Measurements from ENCODE around the gene E2F7. TPM values are rescaled to one million over a fixed set of nuclear protein-coding genes. Genes with fewer than 3 reads are reported as not detected.

The E2F7 gene
- total RNA-seq, 1 experiment from 2014 or later: 28.4 TPM

DNA sequence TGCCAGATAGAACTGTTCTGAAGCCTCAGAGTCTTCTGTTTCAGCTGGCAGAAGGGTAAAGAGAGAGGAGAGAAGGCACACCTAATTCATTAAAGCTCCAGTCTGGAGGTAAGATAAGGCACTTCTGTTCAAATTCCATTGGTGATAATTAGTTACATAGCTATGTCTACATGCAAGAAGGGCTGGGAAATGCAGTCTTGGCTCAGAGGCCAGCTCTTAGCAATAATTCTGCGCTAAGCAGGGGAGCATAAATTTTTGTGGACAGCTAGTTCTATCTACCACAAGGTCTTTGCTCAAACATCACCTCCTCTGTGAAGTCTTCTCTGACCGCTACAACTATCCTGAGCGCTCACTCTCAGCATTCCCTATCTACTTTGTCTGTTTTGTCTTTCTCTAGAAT is 14.3 kb upstream of the E2F7 start:
- ATAC-seq (no peak), DNase-seq (ENCODE audit: low spot score) (no peak)
- H3K27me3 Mint-ChIP-seq (ENCODE audit: low read depth): no peaks in the 10 kb centered on the region
- CTCF ChIA-PET: no interaction called here
- no peaks in the 10 kb centered on the region for H3K9me3 Mint-ChIP-seq
- TF ChIP-seq ETV6 (CRISPR knock-in tag; IDR thresholded peaks at IDR 0.05): no peak
- no peak for TF ChIP-seq SMAD4 (CRISPR knock-in tag; IDR thresholded peaks at IDR 0.05)
- no peak for TF ChIP-seq GABPB1 (CRISPR knock-in tag; IDR thresholded peaks at IDR 0.05)
- TF ChIP-seq ZNF317 (CRISPR knock-in tag; IDR thresholded peaks at IDR 0.05; ENCODE audit: borderline replicate concordance, low read depth): no peak
- TF ChIP-seq, protein P1, sequence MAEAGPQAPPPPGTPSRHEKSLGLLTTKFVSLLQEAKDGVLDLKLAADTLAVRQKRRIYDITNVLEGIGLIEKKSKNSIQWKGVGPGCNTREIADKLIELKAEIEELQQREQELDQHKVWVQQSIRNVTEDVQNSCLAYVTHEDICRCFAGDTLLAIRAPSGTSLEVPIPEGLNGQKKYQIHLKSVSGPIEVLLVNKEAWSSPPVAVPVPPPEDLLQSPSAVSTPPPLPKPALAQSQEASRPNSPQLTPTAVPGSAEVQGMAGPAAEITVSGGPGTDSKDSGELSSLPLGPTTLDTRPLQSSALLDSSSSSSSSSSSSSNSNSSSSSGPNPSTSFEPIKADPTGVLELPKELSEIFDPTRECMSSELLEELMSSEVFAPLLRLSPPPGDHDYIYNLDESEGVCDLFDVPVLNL (CRISPR knock-in tag; IDR thresholded peaks at IDR 0.05; ENCODE audit: borderline replicate concordance, low read depth): no peak
- TF ChIP-seq, protein P2, sequence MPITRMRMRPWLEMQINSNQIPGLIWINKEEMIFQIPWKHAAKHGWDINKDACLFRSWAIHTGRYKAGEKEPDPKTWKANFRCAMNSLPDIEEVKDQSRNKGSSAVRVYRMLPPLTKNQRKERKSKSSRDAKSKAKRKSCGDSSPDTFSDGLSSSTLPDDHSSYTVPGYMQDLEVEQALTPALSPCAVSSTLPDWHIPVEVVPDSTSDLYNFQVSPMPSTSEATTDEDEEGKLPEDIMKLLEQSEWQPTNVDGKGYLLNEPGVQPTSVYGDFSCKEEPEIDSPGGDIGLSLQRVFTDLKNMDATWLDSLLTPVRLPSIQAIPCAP (CRISPR knock-in tag; IDR thresholded peaks at IDR 0.05): no peak
- TF ChIP-seq CBFB (CRISPR knock-in tag; IDR thresholded peaks at IDR 0.05; ENCODE audit: low read depth): no peak
- TF ChIP-seq TEAD4 (CRISPR knock-in tag; IDR thresholded peaks at IDR 0.05): no peak
- TF ChIP-seq, protein P3, sequence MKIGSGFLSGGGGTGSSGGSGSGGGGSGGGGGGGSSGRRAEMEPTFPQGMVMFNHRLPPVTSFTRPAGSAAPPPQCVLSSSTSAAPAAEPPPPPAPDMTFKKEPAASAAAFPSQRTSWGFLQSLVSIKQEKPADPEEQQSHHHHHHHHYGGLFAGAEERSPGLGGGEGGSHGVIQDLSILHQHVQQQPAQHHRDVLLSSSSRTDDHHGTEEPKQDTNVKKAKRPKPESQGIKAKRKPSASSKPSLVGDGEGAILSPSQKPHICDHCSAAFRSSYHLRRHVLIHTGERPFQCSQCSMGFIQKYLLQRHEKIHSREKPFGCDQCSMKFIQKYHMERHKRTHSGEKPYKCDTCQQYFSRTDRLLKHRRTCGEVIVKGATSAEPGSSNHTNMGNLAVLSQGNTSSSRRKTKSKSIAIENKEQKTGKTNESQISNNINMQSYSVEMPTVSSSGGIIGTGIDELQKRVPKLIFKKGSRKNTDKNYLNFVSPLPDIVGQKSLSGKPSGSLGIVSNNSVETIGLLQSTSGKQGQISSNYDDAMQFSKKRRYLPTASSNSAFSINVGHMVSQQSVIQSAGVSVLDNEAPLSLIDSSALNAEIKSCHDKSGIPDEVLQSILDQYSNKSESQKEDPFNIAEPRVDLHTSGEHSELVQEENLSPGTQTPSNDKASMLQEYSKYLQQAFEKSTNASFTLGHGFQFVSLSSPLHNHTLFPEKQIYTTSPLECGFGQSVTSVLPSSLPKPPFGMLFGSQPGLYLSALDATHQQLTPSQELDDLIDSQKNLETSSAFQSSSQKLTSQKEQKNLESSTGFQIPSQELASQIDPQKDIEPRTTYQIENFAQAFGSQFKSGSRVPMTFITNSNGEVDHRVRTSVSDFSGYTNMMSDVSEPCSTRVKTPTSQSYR (CRISPR knock-in tag; IDR thresholded peaks at IDR 0.05): no peak
- no peak for TF ChIP-seq ZNF263 (CRISPR knock-in tag; IDR thresholded peaks at IDR 0.05; ENCODE audit: low read depth)
- TF ChIP-seq, protein P4, sequence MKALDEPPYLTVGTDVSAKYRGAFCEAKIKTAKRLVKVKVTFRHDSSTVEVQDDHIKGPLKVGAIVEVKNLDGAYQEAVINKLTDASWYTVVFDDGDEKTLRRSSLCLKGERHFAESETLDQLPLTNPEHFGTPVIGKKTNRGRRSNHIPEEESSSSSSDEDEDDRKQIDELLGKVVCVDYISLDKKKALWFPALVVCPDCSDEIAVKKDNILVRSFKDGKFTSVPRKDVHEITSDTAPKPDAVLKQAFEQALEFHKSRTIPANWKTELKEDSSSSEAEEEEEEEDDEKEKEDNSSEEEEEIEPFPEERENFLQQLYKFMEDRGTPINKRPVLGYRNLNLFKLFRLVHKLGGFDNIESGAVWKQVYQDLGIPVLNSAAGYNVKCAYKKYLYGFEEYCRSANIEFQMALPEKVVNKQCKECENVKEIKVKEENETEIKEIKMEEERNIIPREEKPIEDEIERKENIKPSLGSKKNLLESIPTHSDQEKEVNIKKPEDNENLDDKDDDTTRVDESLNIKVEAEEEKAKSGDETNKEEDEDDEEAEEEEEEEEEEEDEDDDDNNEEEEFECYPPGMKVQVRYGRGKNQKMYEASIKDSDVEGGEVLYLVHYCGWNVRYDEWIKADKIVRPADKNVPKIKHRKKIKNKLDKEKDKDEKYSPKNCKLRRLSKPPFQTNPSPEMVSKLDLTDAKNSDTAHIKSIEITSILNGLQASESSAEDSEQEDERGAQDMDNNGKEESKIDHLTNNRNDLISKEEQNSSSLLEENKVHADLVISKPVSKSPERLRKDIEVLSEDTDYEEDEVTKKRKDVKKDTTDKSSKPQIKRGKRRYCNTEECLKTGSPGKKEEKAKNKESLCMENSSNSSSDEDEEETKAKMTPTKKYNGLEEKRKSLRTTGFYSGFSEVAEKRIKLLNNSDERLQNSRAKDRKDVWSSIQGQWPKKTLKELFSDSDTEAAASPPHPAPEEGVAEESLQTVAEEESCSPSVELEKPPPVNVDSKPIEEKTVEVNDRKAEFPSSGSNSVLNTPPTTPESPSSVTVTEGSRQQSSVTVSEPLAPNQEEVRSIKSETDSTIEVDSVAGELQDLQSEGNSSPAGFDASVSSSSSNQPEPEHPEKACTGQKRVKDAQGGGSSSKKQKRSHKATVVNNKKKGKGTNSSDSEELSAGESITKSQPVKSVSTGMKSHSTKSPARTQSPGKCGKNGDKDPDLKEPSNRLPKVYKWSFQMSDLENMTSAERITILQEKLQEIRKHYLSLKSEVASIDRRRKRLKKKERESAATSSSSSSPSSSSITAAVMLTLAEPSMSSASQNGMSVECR (CRISPR knock-in tag; IDR thresholded peaks at IDR 0.05; ENCODE audit: borderline replicate concordance): no peak
- H3K4me3 Mint-ChIP-seq: no peak overlapping the region
- POLR2A ChIA-PET: no interaction called here
- no peak overlapping the region for H3K27ac Mint-ChIP-seq
- no peaks in the 10 kb centered on the region for H3K36me3 Mint-ChIP-seq
- H3K4me1 Mint-ChIP-seq: 0 out of 2 replicates have a peak, but pooled peaks cover 5% of the 10 kb centered on the region

DNA sequence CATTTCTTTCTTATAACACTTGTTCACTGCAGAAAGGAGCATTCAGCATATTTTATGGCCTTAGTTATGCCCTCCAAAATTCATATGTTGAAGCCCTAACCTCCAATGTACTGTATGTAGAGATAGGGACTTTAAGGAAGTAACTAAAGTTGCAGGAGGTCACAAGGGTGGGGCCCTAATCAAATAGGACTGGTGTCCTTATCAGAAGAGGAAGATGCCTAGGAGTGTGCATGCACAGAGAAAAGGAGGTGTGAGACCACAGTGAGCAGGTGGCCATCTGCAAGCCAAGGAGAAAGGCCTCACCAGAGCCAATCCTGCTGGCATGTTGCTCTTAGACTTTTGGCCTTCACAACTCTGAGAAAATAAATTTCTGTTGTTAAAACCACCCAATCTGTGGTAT is 12.9 kb upstream of the E2F7 start:
- Mint-ChIP-seq H3K27me3 (ENCODE audit: low read depth) (no peaks in the 10 kb centered on the region), H3K9me3 (peaks cover 5% of the 10 kb centered on the region), H3K36me3 (no peaks in the 10 kb centered on the region), H3K27ac (no peak overlapping the region), H3K4me1 (0 out of 2 replicates have a peak, but pooled peaks cover 5% of the 10 kb centered on the region), H3K4me3 (no peak overlapping the region)
- CTCF ChIA-PET: no interaction called here
- ATAC-seq: no peak
- no peak for TF ChIP-seq KAT7 (CRISPR knock-in tag; IDR thresholded peaks at IDR 0.05; ENCODE audit: borderline replicate concordance)
- no peak for TF ChIP-seq ZNF121 (CRISPR knock-in tag; IDR thresholded peaks at IDR 0.05)
- TF ChIP-seq RORB (CRISPR knock-in tag; IDR thresholded peaks at IDR 0.05): no peak
- no peak for TF ChIP-seq ZNF416 (CRISPR knock-in tag; IDR thresholded peaks at IDR 0.05)
- TF ChIP-seq, protein P5, sequence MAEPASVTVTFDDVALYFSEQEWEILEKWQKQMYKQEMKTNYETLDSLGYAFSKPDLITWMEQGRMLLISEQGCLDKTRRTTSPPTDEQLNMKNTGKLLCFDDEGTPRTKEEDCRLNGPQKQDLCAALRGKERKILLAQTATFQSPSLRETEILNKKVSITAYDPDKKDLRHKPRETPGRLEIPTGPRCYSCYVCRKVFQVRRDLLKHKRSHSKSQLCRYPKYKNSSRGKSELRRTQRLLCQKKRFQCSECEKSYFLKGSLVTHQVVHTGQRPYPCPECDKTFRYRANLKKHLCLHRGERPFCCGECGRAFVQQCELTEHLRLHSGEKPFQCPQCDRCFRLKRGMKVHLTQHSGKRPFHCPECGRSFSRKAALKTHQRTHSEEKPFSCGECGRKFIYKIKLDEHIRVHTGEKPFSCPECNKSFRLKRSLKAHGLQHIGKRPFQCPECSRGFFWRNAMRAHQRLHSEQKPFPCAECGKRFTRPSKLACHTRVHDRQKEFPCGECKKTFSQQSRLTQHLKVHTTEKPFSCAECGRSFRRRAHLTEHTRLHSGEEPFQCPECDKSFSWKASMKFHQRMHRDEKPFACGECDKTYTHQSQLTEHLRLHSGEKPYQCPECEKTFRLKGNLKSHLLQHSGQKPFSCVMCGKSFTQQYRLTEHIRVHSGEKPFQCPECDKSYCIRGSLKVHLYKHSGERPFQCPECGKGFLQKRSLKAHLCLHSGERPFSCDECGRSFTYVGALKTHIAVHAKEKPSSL (CRISPR knock-in tag; conservative IDR thresholded peaks at IDR 0.05): no peak
- POLR2A ChIA-PET: no interaction called here
- DNase-seq (ENCODE audit: low spot score): no peak
